HG02763 (cell line): ENCODE measurements around the gene RAP1GAP2.
"Not testable (repeated sequence)": the region's sequence is repeated elsewhere in the genome, so short reads cannot be mapped to it uniquely, and the experiment has no call there.

Experiments
- ATAC-seq: cut with Tn5 transposase; IDR thresholded peaks from one replicate; pipeline ENCODE4 v1.9.1; 2021; ENCODE audit warnings: mild to moderate bottlenecking, moderate library complexity; ENCODE audit not compliant: unreplicated experiment

The RAP1GAP2 gene

DNA sequence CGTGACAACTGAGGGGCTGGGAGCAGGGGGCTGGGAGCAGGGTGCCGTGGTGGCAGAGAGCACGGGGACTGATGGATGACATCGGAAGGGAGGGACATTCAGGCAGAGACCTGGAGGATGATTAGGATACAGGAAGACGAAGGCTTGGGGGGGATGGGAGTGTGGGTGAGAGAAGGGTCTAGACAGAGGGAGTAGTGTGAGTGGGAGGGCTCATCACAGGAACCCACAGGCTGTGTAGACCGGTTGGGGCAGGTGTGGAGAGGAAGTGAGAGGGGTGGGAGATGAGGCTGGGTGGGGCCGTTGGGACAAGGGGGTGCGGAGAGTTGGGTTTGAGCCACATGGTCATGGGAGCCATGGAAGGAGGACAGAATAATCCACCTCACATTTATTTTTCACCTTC is 83.8 kb downstream of the RAP1GAP2 start:
- ATAC-seq: no peak

DNA sequence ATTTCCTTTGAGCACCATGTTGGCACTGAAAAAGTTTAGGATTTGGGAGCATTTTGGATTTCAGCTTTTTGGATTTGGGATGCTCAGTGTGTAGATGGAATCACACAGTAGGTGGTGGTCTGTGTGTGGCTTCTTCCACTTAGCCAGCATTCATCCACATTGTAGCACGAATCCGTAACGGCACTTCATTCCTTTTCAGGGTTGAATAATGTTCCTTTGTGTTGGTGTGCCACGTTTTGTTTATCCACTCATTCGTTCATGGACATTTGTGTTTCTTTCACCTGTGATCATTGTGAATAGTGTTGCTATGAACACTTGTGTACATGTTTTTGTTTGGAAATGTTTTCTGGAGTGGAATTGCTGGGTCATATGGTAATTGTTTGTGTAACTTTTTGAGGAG is 85.1 kb downstream of the RAP1GAP2 start:
- ATAC-seq: no peak

DNA sequence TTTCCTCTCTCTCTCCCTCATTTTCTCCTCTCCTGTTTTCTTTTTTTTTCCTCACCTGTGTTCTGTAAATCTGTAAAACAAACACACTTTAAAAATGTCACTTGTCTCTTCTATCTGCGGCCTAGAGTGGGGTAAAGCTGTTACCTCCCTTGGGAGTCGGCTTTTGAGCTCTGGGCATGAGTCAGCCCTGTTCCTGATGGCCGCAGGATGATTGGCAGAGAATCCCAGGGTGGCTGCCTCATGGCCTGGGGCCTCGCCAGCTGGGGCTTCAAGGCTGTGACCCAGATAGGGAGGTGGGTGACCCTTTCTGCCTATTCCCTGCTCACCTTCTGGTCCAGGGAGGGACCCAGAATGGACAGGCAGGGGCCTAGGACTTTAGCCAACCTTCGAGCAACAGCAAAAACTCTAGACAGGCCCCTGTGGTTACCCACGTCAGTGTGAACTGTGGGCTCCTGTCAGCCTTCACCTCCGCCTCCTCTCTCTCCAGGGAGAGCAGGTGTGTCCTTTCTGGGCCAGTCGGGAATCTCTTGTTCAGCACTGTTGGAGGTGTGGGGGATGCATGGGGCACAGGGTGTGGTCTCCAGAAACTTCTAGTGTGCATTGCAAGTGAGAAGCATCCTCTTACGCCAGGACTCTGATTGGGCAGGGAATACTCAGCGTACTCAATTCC is 87.4 kb downstream of the RAP1GAP2 start:
- no peak for ATAC-seq

DNA sequence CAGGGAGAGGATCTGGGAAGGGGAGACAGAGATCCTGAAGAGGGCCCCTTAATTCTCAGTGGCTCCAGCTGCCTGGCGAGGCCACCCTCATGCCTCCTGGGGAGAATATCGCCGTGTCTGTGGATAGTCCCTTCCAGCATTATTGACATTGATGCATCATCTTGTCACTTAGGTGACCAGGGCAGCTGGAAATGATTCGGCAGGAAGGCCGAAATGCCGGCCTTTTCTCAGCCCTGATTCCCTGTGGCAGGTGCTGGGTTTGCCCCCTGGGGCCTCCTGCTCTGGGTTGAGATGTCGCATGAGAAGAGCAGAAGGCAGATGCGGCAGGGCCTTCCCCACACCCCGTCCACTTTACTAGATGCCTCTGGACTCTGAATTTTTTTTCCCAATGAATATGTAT is 89.5 kb downstream of the RAP1GAP2 start:
- no peak for ATAC-seq

DNA sequence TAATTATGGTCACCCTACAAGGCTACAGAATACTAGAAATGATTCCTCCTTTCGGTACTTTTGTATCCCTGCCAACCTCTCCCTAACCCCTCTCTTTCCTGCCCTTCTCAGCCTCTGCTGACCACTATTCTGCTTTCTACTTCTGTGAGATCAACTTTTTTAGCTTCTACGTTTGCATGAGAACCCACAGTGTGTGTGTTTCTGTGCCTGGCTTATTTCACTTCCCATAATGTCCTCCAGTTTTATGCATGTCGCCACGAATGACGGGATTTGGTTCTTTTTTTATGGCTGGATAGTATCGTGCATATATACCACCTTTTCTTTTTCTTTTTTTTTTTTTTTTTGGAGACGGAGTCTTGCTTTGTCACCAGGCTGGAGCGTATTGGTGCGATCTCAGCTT is 92.1 kb downstream of the RAP1GAP2 start:
- ATAC-seq: no peak

DNA sequence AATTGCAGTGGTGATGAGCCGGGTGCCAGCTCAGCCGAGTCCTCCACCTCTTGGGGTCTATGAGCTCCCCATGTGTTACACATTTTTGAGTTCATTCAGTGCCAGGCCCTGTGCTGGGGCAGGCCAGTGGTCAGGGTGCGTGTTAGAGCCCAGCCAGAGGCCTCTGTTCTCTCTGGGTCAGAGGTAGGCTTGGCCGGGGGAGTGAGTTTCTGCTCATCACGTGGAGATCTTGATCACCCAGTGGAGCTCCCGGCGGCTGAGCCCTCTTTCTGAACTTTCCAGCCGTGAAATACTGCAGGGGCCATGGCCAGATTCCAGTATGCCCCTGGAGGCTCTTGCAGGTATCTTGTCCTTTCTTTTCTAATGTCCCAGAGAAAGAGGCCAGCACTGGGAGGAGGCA is 93.0 kb downstream of the RAP1GAP2 start:
- no peak for ATAC-seq

DNA sequence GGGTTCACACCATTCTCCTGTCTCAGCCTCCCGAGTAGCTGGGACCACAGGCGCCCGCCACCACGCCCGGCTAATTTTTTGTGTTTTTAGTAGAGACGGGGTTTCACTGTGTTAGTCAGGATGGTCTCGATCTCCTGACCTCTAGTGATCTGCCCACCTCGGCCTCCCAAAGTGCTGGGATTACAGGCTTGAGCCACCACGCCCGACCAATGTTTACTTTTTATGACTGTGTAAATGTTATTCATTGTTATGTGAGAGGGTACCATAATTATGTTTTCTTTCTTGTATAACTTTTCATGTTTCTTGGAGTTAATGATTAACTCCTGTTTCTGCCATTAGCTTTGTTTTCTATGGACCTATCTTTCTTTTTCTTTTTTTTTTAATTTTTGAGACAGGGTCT is 94.5 kb downstream of the RAP1GAP2 start:
- ATAC-seq: not testable (repeated sequence)

DNA sequence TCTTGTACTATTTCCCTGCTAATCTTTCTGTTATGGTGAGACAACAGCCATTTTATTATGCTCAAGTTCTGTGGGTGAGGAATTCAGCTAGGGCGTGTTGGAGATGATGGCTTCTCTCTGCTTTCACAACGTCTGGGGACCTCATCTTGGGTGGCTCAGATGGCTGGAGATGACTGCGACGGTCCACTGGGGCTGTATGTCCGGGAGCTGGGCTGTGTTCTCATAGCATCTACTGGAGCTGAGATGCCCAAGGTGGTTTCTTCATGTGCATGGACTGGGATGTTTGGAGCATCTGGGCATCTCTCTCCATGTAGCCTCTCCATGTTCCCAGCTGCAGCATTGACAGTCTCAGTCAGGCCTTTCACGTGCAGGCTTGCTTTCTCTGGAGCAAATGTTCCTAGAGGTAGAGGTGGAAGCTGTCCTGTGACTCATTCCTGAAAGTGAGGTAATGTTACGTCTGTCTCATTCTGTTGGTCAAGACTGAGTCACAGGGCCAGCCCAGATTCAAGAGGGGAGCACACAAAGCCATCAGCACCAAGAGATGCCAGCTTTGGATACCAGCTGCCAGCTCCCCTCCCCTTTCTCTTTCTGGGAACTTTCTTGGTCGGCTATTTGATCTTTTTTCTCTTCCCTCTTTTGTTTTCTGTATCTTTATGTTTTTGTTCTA is 96.2 kb downstream of the RAP1GAP2 start:
- no peak for ATAC-seq

DNA sequence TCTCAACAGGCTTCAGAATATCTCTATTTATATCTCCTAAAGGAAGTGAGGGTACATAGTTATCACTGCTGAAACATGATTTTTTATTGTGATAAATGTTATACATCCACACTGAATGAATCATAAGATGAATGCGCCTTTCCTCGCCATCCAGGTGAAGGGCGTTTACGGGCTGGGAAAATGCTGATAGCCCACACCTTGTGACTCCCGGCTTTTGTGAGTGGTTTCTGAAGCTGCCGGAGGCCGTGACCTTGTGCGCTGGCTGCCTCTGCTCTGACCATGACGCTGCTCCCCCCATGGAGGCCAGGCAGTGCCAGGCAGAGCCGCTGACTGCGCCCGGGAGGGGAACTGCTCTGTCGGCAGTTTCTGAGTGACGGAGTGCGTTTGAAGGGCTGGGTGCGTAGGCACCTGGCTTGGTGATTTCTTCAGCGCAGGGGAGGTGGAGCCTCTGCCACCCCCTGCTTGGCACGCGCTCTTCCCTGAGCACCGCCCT is 97.2 kb downstream of the RAP1GAP2 start:
- no peak for ATAC-seq

DNA sequence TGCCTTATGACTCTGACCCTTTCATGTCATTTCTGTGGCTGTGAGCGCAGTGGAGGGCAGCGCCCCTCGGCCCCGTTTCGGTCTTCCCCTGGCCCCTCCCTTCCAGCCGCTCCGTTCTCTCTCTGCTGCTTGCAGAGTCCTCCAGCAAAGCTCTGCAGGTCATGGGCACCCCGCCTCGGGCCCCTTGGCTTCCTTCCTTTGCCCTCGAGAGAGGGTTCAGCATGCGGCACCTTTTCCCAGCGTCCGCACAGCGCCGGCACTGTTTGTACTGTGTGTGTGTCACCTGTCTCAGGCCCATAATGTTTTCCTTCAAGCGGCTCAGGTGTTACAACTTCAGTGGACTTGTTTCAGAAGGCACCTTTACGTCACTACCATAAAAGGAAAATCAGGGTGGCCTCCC is 98.5 kb downstream of the RAP1GAP2 start:
- ATAC-seq: no peak

DNA sequence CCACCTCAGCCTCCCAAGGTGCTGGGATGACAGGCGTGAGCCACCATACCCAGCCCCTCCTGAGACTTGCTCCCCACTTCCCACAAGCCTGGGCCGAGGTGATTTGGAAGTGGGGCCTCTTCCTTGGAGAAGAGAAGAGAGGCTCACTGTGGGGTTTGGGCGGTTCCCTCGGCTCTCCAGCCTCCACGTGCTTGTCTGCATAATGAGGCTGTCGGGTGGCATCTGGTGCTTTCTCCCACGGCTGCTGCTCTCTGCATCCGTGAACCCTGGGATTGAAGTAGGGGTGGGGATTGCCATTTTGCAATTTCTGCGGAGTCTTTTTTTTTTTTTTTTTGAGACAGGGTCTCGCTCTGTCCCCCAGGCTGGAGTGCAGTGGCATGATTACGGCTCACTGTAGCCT is 101.4 kb downstream of the RAP1GAP2 start:
- no peak for ATAC-seq

DNA sequence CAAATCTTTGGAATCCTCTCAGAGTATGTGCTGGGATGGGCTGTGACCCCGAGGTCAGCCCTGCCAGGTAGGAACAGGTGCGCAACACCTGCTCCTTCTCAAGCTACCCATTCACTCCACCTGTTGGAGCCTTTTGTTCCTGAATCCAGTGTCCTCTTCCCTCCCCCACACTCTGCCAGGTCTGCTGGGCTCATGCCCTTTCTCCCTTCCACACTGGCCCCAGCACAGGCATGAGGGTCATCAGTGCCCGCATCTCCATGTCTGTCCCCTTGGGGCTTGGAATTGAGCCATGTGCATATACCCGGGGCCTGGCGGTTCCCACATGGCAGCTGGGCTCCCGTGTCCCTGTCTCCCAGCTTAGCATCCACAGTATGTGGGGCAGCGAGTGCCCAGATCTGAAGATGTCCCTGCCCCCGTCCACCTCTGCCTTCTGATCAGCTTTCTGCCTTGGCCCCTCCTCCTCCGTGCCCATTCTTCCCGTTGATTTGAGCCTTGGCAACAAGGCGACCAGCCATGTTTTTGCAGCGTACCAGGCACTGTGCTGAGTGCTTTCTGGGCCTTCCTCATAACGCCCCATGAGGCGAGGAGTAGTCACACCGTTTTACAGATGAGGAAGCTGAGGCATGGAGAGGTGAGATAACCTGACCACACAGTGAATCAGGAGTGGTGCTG is 102.2 kb downstream of the RAP1GAP2 start:
- ATAC-seq: no peak

DNA sequence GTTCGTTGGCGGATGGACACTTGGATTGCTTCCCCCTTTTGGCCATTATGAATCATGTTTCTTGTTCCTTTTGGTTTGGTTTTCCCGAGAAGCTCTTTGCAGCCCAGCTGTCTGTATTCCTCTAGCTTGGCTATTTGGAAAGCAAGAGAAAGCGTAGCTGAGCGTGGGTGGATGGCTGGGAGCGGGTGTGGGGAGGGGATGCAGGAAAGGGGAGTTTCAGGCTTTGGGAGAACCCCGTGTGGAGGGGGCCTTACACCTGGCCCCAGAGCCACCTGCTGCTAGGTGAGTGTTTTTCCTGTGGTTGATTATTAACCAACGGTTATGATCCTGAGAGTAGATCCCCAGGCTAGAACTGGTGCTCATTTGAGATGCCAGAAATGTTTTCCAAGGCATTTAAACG is 103.7 kb downstream of the RAP1GAP2 start:
- no peak for ATAC-seq

DNA sequence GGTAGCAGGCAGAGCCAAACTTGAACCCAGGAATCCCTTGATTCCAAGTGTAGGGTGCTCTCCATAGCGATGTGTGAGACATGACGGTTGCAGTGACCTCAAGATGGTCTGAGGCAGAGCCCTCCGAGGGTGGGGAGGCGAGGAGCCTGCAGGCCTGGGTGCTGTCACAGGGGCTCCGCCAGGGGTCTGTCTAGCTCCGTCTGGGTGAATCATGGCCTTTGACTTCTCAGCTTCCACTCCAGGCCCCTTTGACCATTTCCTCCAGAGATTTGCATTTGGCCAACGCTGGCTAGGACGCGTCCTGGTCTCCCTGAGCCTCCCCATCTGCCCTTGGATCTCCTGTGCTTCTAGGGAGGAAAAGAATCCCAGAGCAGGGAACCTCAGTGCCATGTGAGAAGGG is 104.6 kb downstream of the RAP1GAP2 start:
- no peak for ATAC-seq

DNA sequence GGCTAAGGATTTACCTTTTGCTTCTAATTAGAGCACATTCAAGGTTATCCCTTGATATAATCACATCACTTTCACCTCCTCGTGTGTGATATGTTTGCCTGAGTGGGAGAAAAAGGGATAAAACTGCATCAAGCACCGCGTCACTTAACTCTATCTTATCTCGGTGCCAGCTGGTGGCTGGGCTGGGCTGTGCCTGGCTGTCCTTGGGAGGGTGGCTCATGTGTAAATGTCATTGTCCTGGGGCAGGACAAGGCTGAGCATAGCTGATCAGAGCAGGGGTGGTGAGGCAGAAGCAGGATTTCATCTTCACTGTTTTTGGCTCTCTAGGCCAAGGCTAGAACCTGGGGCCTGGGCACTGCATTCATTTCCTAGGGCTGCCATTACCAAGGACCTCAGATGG is 105.3 kb downstream of the RAP1GAP2 start:
- ATAC-seq: no peak

DNA sequence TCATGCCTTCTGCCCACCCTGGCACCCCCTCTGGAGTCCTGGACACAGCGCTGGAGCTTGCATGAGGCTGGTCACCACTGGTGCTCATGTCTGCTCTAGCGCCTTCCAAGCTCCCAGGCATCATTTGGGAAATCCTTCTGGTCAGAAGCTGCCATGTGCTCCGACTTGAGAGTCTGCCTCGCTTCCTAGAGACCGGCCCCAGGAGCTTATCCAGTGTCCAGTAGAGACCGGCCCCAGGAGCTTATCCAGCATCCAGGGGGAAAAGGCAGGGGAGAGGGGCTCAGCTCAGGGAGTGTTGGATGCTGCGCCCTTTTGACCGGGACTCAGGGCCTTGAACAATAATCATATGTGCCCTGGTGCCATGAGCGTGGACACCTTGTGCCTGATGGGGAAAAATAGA is 106.3 kb downstream of the RAP1GAP2 start:
- no peak for ATAC-seq

DNA sequence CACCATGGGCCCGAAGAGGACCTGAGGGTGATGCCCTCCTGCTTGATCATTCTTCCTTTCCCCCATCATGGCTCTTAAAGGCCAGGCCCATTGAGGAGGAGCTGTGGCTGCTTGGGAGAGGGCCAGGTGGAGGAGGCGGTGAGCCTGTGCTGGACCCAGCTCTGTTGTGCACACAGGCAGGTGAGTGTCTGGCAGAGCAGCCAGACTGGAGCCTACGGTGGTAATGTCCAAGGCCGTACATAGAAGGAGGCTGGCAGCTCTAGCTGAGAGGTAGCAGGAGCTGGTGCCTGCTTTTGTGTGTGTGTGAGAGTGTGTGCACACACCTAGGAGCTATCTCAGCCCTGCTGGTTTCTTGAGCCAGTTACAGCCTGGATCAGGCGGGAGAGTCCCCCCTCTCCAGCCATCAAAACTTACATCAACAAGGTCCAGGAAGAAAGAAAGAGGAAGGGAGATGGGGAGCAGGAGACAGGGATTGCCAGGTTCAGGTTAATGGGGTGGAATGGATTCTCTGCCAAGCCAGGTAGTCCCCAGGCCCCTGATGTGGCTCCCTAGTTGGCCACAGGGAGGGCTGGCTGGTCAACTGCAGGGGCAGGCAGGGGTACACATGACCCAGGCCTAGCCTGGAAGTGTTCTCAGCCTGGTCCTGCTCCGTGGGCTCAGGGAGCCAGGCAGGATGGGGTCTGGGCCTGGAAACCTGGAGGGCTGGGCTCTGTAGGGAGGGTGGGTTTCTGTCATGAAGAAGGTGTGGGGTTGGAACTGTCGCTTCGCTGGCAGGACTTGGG is 107.1 kb downstream of the RAP1GAP2 start:
- ATAC-seq: no peak

DNA sequence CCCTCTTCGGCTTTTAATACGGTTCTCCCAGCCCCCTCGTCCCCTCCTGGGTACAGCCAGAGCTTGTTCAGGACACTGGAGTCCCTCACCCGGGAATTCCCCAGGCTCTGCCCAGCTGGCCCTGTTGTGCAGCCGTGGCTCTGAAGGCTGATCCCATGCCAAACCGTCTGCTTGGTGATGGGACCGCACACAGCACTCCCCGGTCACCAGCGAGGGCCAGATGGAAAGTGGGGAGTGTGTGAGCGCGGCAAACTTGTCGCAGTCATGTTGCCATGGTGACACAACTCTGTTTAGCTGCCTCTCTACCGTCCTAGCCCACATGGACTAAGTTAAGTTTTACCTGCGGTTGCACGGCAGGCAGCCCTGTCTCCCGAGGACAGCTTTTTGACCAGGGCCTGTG is 107.9 kb downstream of the RAP1GAP2 start:
- no peak for ATAC-seq

DNA sequence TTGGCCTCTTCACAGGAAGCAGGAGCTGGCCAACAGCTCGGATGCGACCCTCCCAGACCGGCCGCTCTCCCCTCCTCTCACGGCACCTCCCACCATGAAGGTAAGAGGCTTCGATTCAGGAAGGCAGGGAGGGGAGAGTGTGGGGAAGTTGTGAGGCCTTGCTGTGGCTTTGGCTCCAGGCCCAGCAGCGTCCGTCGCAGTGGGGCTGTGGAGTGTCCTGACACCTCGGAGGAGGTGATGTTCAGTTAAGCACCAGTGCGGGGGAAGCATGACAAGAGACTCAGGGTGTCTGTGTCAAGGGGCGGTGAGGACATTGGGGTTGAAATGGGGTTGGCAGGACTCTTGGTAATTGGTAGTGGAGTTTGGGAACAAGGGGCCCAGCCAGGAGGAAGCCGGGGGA is 109.0 kb downstream of the RAP1GAP2 start:
- ATAC-seq: no peak

DNA sequence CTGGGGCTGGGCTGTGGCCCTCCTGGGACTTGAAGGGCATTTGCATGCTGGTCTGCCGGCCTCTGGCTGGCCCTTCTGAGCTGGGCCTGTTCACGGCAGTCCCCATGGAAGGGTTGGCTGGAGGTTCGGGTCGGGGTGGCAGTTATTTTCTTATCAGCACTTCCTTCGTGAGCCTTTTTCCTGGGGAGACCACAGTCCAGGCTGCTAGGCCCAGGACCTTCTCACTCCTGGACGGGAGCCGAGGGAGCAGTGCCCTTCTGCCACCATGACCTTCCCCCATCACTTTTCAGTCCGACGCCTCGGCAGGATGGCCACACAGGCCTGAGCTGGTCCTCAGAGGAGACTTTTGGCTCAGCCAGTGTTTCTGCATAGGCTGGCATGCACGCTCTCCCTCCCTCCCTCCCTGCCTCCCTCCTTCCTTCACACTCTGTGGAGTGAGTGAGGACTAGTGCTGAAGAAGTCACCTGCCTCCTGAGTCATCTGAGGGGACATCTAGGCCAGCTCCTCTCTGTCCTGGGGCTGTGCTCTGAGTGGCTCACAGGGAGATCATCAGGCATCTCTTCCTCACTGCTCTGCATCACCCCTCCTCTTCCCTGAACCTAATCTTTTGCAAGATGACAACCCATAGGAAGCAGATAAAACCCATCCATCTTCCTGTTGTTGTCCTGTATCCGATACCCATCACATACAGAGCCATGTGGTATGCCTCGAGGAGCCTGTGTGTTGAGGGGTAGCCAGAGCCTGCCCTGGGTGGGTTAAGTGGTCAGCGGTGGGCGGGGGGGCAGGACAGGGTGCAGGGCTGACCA is 109.7 kb downstream of the RAP1GAP2 start:
- ATAC-seq: no peak

DNA sequence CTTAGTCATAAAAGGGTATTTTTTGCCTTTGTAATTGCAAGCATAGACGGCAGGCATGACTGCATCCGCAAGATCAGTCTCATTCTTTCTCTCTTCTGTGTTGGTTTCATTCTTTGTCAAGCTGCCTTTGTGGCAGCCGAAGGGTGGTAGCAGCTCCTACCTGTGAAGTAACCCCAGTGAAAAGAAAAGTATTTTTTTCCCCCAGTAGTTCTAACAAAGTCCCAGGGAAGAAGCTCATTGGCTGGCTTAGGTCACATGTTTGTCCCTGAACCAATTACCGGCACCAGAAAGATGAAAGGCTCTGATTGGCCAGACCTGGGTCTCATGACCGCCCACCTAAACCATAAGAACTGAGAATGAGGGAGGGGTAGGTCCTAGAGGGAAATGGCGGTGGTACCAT is 110.7 kb downstream of the RAP1GAP2 start:
- no peak for ATAC-seq
